Measurements from ENCODE around the gene ALDH3B2. TPM values are rescaled to one million over a fixed set of nuclear protein-coding genes. Genes with fewer than 3 reads are reported as not detected.

The ALDH3B2 gene
- total RNA-seq, 1 donor from 2014 or later: not detected

GRCh38 chr11:67666303-67666645 lies 8.1 kb downstream of the ALDH3B2 start:
- Mint-ChIP-seq H3K9me3 (no peaks in the 10 kb centered on the region), H3K4me1 (no peaks in the 10 kb centered on the region), H3K27me3 (no peaks in the 10 kb centered on the region), H3K27ac (no peak overlapping the region), H3K36me3 (ENCODE audit: low read depth) (no peaks in the 10 kb centered on the region), H3K4me3 (no peak overlapping the region)
- ATAC-seq (ENCODE audit: low read depth) (no peak), DNase-seq (no peak)
- ChIA-PET CTCF (interaction anchor here (0.7 to 1.6 kb wide), 3 partner anchors 17 to 95 kb away, joined by 3 to 5 read pairs (median 4); no protein-coding TSS in a partner anchor), POLR2A (interaction anchor here (1.0 kb wide), 2 partner anchors 10 to 18 kb away, joined by 3 read pairs; no protein-coding TSS in a partner anchor)
- intact Hi-C loops (cut with micrococcal nuclease): loop anchor here (5.0 kb wide), 1 partner anchor 41 kb away; no protein-coding TSS in a partner anchor
- no peak for TF ChIP-seq CTCF (IDR thresholded peaks at IDR 0.05)

GRCh38 chr11:67665541-67666302 lies 8.7 kb downstream of the ALDH3B2 start:
- DNase-seq (no peak), ATAC-seq (ENCODE audit: low read depth) (no peak)
- no peak overlapping the region for H3K4me3 Mint-ChIP-seq
- H3K9me3 Mint-ChIP-seq: no peaks in the 10 kb centered on the region
- CTCF ChIA-PET: interaction anchor here (1.0 to 1.6 kb wide), 4 partner anchors 17 to 36 kb away, joined by 3 to 5 read pairs (median 4); partner anchors contain the start of gene NUDT8
- H3K27ac Mint-ChIP-seq: no peak overlapping the region
- POLR2A ChIA-PET: interaction anchor here (0.6 to 1.0 kb wide), 2 partner anchors 17 to 128 kb away, joined by 3 to 4 read pairs; no protein-coding TSS in a partner anchor
- intact Hi-C loops (cut with micrococcal nuclease): loop anchor here (5.0 kb wide), 1 partner anchor 42 kb away; no protein-coding TSS in a partner anchor
- no peak for TF ChIP-seq CTCF (IDR thresholded peaks at IDR 0.05)
- H3K36me3 Mint-ChIP-seq (ENCODE audit: low read depth): no peaks in the 10 kb centered on the region
- H3K4me1 Mint-ChIP-seq: no peaks in the 10 kb centered on the region
- H3K27me3 Mint-ChIP-seq: no peaks in the 10 kb centered on the region

DNA sequence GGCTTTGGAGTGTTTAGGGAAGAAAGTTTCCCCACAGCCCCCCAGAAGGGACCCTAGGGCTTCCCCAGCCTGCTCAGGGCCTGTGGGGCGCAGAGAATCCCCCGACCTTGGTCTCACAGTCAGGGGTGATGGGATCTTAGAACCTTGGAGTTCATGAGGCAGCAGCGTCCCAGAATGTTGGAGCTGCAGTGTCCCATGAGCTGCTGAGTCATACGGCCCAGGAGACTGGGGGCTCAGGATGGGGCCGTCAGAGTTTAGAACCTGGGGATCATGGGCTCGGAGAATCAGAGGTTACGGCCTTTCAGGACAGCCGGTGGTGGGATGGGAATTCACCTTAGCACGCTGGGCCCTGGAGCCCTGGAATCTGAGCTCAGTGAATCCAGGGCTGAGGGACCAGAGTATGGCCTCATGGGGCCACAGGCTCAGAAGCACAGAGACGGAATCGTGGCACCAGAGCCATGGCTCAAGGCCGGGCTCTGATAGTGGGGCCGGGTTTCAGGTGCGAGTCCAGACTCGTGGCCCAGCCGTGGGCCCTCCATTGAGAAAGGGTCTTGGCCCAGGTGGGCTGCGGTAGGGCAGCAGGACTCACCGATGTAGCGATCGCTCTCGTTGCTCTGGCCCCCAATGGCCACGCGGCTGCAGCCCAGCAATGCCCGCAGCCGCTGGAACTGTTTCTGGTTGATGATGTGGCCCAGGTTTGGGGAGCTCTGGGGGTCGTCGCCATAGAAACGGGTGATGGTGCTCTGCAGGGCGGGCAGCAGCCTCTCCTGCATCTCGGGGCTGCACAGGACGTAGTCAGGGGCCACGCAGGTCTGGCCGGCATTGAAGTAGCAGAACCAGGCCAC lies 9.5 kb downstream of the ALDH3B2 start:
- H3K27ac Mint-ChIP-seq: no peak overlapping the region
- ATAC-seq (ENCODE audit: low read depth) (no peak), DNase-seq (no peak)
- ChIA-PET CTCF (interaction anchor here (1.0 to 1.5 kb wide), 3 partner anchors 16 to 36 kb away, joined by 3 to 4 read pairs (median 4); partner anchors contain the start of gene NUDT8), POLR2A (interaction anchor here (0.5 to 1.0 kb wide), 3 partner anchors 17 to 828 kb away, joined by 3 to 6 read pairs (median 4); no protein-coding TSS in a partner anchor)
- TF ChIP-seq CTCF (IDR thresholded peaks at IDR 0.05): no peak
- no peaks in the 10 kb centered on the region for H3K27me3 Mint-ChIP-seq
- H3K36me3 Mint-ChIP-seq (ENCODE audit: low read depth): no peaks in the 10 kb centered on the region
- H3K9me3 Mint-ChIP-seq: no peaks in the 10 kb centered on the region
- no peaks in the 10 kb centered on the region for H3K4me1 Mint-ChIP-seq
- no peak overlapping the region for H3K4me3 Mint-ChIP-seq
- intact Hi-C loops (cut with micrococcal nuclease): loop anchor here (5.0 kb wide), 1 partner anchor 42 kb away; no protein-coding TSS in a partner anchor

DNA sequence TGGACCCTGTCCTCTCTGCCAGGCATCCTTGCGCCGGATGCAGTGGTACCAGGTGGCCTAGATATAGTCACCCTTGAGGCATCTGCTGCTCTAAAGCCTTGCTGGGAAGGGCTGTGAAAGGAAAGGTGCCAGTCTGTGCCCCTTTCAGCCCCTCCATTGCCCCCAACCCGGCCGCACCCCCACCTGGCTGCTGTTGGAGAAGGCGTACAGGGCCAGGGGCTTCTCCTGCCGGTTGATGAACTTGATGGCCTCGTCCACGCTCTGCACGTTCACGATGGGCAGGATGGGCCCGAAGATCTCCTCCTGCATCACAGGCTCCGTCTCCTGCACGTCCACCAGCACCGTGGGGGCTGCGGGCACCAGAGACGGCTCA lies 10.2 kb downstream of the ALDH3B2 start:
- Mint-ChIP-seq H3K27ac (no peak overlapping the region), H3K36me3 (ENCODE audit: low read depth) (no peaks in the 10 kb centered on the region), H3K4me1 (peaks cover 2% of the 10 kb centered on the region), H3K9me3 (no peaks in the 10 kb centered on the region), H3K27me3 (no peaks in the 10 kb centered on the region), H3K4me3 (no peak overlapping the region)
- intact Hi-C loops (cut with micrococcal nuclease): no loop called here
- no peak for TF ChIP-seq CTCF (IDR thresholded peaks at IDR 0.05)
- POLR2A ChIA-PET: interaction anchor here (0.5 kb wide), 1 partner anchor 827 kb away, joined by 6 read pairs; no protein-coding TSS in a partner anchor
- CTCF ChIA-PET: interaction anchor here (1.0 to 1.5 kb wide), 3 partner anchors 16 to 35 kb away, joined by 3 to 4 read pairs (median 4); partner anchors contain the start of gene NUDT8
- ATAC-seq (ENCODE audit: low read depth) (no peak), DNase-seq (no peak)

Data from activated B cell treated with CpG ODN at 0.5 μM for 24 hours (primary cell).